K562 (cell line): Measurements from ENCODE around the gene ATRNL1. TPM values are rescaled to one million over a fixed set of nuclear protein-coding genes. Genes with fewer than 3 reads are reported as not detected.

ENCODE experiments used
- ATAC-seq: fragments of 200-7000 bp; cut with Tn5 transposase; 3 replicates; pipeline ENCODE4 v1.9.1; 2020; ENCODE audit warnings: moderate library complexity
- BruUV-seq: library from RNA; stranded (reverse); fragments of 400-500 nt; replicated peaks from 2 replicates; lab custom pipeline; 2021; lab: Mats Ljungman, UMichigan
- CTCF ChIA-PET: fragments of 300-600 bp; formaldehyde crosslinking; extraction: SDS; loops from one replicate; lab custom pipeline; 2021; ENCODE audit warnings: low intra/inter-chr PET ratio; lab: Yijun Ruan, JAX
- POLR2A ChIA-PET: fragments of 300-600, 350-650 bp; sonication (Branson Sonifier 250); formaldehyde crosslinking; extraction: SDS; loops from one replicate; lab custom pipeline; 2021; ENCODE audit warnings: antibody characterized with exemption, inconsistent platforms; lab: Yijun Ruan, JAX
- DNase-seq, 4 experiments: peaks; one replicate each; pipeline versions ENCODE4 v3.0.0 to v3.0.0-alpha.2; 2011 to 2018; ENCODE audit warnings: low spot score in 3 of 4, mixed read lengths in 3 of 4; ENCODE audit errors: extremely low read depth in 1 of 4
- FAIRE-seq: peaks from 2 replicates; lab custom pipeline; 2011; peaks lifted over from hg19 to GRCh38; lab: Jason Lieb, UNC
- H2AFZ ChIP-seq: 2 replicates; pipeline ENCODE4 v1.6.0; 2011; ENCODE audit warnings: low read depth, low read length, control low read depth, inconsistent platforms
- H3K27ac ChIP-seq: fragments of 200-600 bp; 3 replicates; pipeline ENCODE4 v1.8.0; 2011; ENCODE audit warnings: low read depth, mild to moderate bottlenecking, control low read depth, inconsistent platforms, low read length, moderate library complexity, mixed read lengths; ENCODE audit errors: extremely low read depth
- H3K27me3 ChIP-seq, 2 experiments: fragments of 300-600 bp in 1 of 2; 2 replicates in 1 of 2; 3 replicates in 1 of 2; pipeline versions ENCODE4 v1.6.0 to v1.8.0; 2011; ENCODE audit warnings: inconsistent platforms in 2 of 2, low read length in 2 of 2, mild to moderate bottlenecking in 1 of 2, mixed read lengths in 1 of 2, moderate library complexity in 1 of 2; ENCODE audit not compliant: control insufficient read depth in 2 of 2, insufficient read depth in 2 of 2
- H3K36me3 ChIP-seq: fragments of 300-600 bp; 3 replicates; pipeline ENCODE4 v1.8.0; 2011; ENCODE audit warnings: mild to moderate bottlenecking, low read length, inconsistent platforms; ENCODE audit not compliant: control insufficient read depth, insufficient read depth
- H3K4me1 ChIP-seq, 2 experiments: fragments of 200-600 bp in 1 of 2; replicated peaks in 1 of 2; 2 replicates in 1 of 2; 3 replicates in 1 of 2; pipeline versions ENCODE4 v1.5.1 to v1.8.0; 2011; ENCODE audit warnings: inconsistent platforms in 2 of 2, low read length in 2 of 2, mild to moderate bottlenecking in 1 of 2, mixed read lengths in 1 of 2, moderate library complexity in 1 of 2; ENCODE audit not compliant: control insufficient read depth in 2 of 2, insufficient read depth in 2 of 2
- H3K4me2 ChIP-seq: 2 replicates; pipeline ENCODE4 v1.6.1; 2011; ENCODE audit warnings: low read length, control low read depth, inconsistent platforms, mixed read lengths; ENCODE audit not compliant: insufficient read depth
- H3K4me3 ChIP-seq: fragments of 200-600 bp; sonication (generic), shearing (Covaris generic); 2 replicates; pipeline ENCODE4 v1.5.1; 2016; ENCODE audit warnings: control low read depth, inconsistent platforms
- H3K79me2 ChIP-seq: fragments of 200-600 bp; 3 replicates; pipeline ENCODE4 v1.8.0; 2011; ENCODE audit warnings: low read length, inconsistent platforms; ENCODE audit not compliant: control insufficient read depth, insufficient read depth
- H3K9ac ChIP-seq, 2 experiments: 2 replicates each; pipeline versions ENCODE4 v1.6.0 to v1.6.1; 2011; ENCODE audit warnings: low read depth in 2 of 2, low read length in 2 of 2, control low read depth in 1 of 2, inconsistent platforms in 1 of 2, mild to moderate bottlenecking in 1 of 2, mixed read lengths in 1 of 2; ENCODE audit not compliant: insufficient read depth in 1 of 2
- H3K9me1 ChIP-seq: one replicate; pipeline ENCODE4 v1.6.0; 2011; ENCODE audit warnings: inconsistent platforms, mild to moderate bottlenecking, low read length, moderate library complexity; ENCODE audit not compliant: control insufficient read depth, insufficient read depth
- H3K9me3 ChIP-seq: replicated peaks from 2 replicates; pipeline ENCODE4 v1.5.1; 2011; ENCODE audit warnings: low read depth, low read length, inconsistent platforms; ENCODE audit not compliant: control insufficient read depth, insufficient read depth
- H4K20me1 ChIP-seq: replicated peaks from 2 replicates; pipeline ENCODE4 v1.6.1; 2011; ENCODE audit warnings: low read length, inconsistent platforms, mixed read lengths; ENCODE audit not compliant: control insufficient read depth, insufficient read depth
- ARHGAP35 ChIP-seq: fragments of 450-650 bp; IDR thresholded peaks from 2 replicates; pipeline ENCODE4 v1.6.1; 2018; ENCODE audit not compliant: partially characterized antibody
- BHLHE40 ChIP-seq: IDR thresholded peaks from 2 replicates; pipeline ENCODE4 v1.6.1; 2011; ENCODE audit warnings: low read length, improper control_type of control experiment
- ILF3 ChIP-seq: fragments of 450-650 bp; IDR thresholded peaks from 2 replicates; pipeline ENCODE4 v1.6.1; 2018; ENCODE audit warnings: antibody characterized with exemption, mild to moderate bottlenecking, moderate library complexity, borderline replicate concordance
- MTF1 ChIP-seq: fragments of 250-450 bp; sonication (Bioruptor Pico); IDR thresholded peaks from 2 replicates; pipeline ENCODE4 v1.9.0; 2021; ENCODE audit warnings: moderate library complexity, mild to moderate bottlenecking, inconsistent platforms, borderline replicate concordance
- NCOA1 ChIP-seq: fragments of 450-650 bp; IDR thresholded peaks from 2 replicates; pipeline ENCODE4 v1.6.1; 2016; ENCODE audit warnings: low read depth
- RAD21 ChIP-seq, 2 experiments: fragments of 250-450 bp in 1 of 2; fragments of 450-650 bp in 1 of 2; sonication (Bioruptor Pico) in 1 of 2; formaldehyde crosslinking in 1 of 2; IDR thresholded peaks in 1 of 2; conservative IDR thresholded peaks in 1 of 2; 2 replicates each; pipeline versions ENCODE4 v1.4.0 to v1.8.0; 2020 to 2022; ENCODE audit warnings: mild to moderate bottlenecking in 2 of 2, moderate library complexity in 1 of 2
- SP1 ChIP-seq: sonication (generic); formaldehyde crosslinking; IDR thresholded peaks from 2 replicates; pipeline ENCODE4 v1.8.1; 2022; ENCODE audit warnings: mild to moderate bottlenecking, missing genetic modification reagents
- ZBTB17 ChIP-seq: fragments of 450-650 bp; formaldehyde crosslinking; IDR thresholded peaks from 2 replicates; pipeline ENCODE4 v1.4.0; 2020; ENCODE audit warnings: mild to moderate bottlenecking
- ZNF175 ChIP-seq: fragments of 200-800 bp; sonication (Bioruptor generic); IDR thresholded peaks from 2 replicates; pipeline ENCODE4 v1.6.1; 2016; ENCODE audit warnings: low read depth, mild to moderate bottlenecking, missing genetic modification characterization, missing compliant biosample characterization
- ZNF507 ChIP-seq: conservative IDR thresholded peaks from 2 replicates; pipeline ENCODE4 v1.6.1; 2017; ENCODE audit warnings: missing genetic modification characterization, missing compliant biosample characterization
- ZNF717 ChIP-seq: fragments of 250-450 bp; sonication (Bioruptor Pico); IDR thresholded peaks from 2 replicates; pipeline ENCODE4 v1.5.0; 2021
- ZNF785 ChIP-seq: fragments of 250-450 bp; sonication (Bioruptor Pico); IDR thresholded peaks from 2 replicates; pipeline ENCODE4 v1.4.0; 2020; ENCODE audit warnings: mild to moderate bottlenecking
- WGBS: fragments of 100-300 bp; shearing (Covaris generic); methylation state at CpG from one replicate; pipeline ENCODE4 v1.1.6; 2016; ENCODE audit warnings: low coverage, mixed read lengths; ENCODE audit not compliant: insufficient coverage; ENCODE audit errors: missing lambda C conversion rate; 5-methylcytosine and 5-hydroxymethylcytosine counted together
- in situ Hi-C: fragments of 300-500 bp; cut with MboI; formaldehyde crosslinking; loops from 4 replicates; pipeline ENCODE4 v1.15.0; 2018; ENCODE audit warnings: inconsistent platforms, mixed read lengths
- intact Hi-C: fragments of 100-400 bp; cut with micrococcal nuclease; formaldehyde crosslinking; loops from 2 replicates; pipeline ENCODE4 v1.14.2; 2022
- polyA plus RNA-seq, 8 experiments: library from polyadenylated mRNA; depleted of rRNA in 4 of 8; stranded (reverse) in 5 of 8; unstranded in 3 of 8; fragments of >200 nt; fragmentation: Nextera tagmentation in 2 of 8; fragmentation: Illumina TruSeq in 1 of 8; extraction: Ambion mirVana in 2 of 8; extraction: Trizol in 1 of 8; gene quantifications; 2 replicates each; pipeline versions ENCODE4 v1.2.1 to v1.2.3, GENCODE V29; 2011 to 2014; ENCODE audit warnings: inconsistent platforms in 1 of 8, missing spikeins in 1 of 8
- total RNA-seq, 7 experiments: library from RNA; depleted of rRNA in 6 of 7; stranded (reverse); fragments of >200 nt in 6 of 7; fragmentation: Illumina TruSeq in 2 of 7; extraction: Trizol in 2 of 7; gene quantifications; 2 replicates each; pipeline versions ENCODE4 v1.2.1 to v1.2.3, GENCODE V29; 2011 to 2021; ENCODE audit warnings: low replicate concordance in 1 of 7
- TF ChIP-seq, protein P1 (sequence below), 2 experiments: IDR thresholded peaks in 1 of 2; conservative IDR thresholded peaks in 1 of 2; 2 replicates each; pipeline ENCODE4 v1.6.1; 2016; ENCODE audit warnings: low read depth in 2 of 2, mild to moderate bottlenecking in 1 of 2, missing compliant biosample characterization in 1 of 2, missing genetic modification characterization in 1 of 2, moderate library complexity in 1 of 2
- TF ChIP-seq, protein P2 (sequence below): fragments of 250-450 bp; sonication (Bioruptor Pico); IDR thresholded peaks from 2 replicates; pipeline ENCODE4 v1.4.0; 2020

The ATRNL1 gene
- total and polyA plus RNA-seq, 9 of the 15 experiments (the other 6 are each of a cell fraction or from before 2014, with no cell fraction given): 0.18 TPM; not detected in 8

DNA sequence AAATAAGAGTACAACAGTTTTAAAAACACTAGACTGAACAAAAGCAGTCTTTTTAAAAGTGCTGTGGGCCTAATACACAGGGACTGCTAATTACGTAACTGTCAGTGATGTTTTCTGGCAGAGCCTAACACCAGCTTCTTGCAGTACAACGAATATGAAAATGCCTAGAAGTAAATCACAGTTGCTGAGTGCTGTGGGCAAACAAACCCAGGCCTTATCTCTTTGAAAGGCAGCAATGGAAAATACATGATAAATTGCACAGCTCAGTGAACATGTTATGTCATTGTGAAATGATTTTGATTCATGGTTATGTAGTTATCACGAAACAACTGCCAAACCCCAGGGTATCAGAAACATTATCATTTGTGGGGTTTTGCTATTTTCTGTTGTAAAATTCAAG is 751.4 kb downstream of the ATRNL1 start (continued):
- TF ChIP-seq, protein P1, sequence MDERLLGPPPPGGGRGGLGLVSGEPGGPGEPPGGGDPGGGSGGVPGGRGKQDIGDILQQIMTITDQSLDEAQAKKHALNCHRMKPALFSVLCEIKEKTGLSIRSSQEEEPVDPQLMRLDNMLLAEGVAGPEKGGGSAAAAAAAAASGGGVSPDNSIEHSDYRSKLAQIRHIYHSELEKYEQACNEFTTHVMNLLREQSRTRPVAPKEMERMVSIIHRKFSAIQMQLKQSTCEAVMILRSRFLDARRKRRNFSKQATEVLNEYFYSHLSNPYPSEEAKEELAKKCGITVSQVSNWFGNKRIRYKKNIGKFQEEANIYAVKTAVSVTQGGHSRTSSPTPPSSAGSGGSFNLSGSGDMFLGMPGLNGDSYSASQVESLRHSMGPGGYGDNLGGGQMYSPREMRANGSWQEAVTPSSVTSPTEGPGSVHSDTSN (CRISPR knock-in tag; IDR thresholded peaks at IDR 0.05; ENCODE audit: low read depth): no peak
- TF ChIP-seq, protein P1 (tag; conservative IDR thresholded peaks at IDR 0.05; ENCODE audit: low read depth): no peak
- TF ChIP-seq, all 486 proteins: peak for 0

DNA sequence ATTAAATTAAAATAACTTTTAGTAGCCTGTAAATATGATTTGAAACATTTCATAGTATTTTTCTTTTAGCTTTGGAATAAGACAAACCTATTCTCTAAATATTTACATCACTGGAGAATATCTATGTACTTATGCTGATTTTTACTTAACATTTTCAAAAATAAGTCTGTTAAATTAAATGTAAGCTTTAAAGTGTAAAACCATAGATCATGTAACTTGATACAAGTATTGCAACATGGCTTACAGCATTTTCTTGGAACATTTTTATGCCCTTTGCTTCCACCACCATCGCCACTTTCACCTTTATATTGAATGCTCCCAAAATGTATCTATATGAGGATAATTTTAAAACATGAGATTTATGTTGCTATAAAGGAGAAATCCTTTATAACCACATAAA is 752.8 kb downstream of the ATRNL1 start:
- Histone ChIP-seq H3K27ac (no peak overlapping the region), H3K9me3 (no peaks in the 10 kb centered on the region), H3K4me3 (no peak overlapping the region), H4K20me1 (no peaks in the 10 kb centered on the region), H3K4me1 (no peaks in the 10 kb centered on the region), H3K4me2 (no peak overlapping the region), H3K27me3 (no peaks in the 10 kb centered on the region), H3K36me3 (no peaks in the 10 kb centered on the region), H2AFZ (no peak overlapping the region), H3K9me1 (no peaks in the 10 kb centered on the region), H3K79me2 (no peaks in the 10 kb centered on the region), H3K9ac (no peak overlapping the region)
- BruUV-seq: no TSS peak
- no peak for ATAC-seq
- intact Hi-C loops (no loop called here), in situ Hi-C loops (no loop called here)
- no peak for DNase-seq
- ChIA-PET CTCF (no interaction called here), POLR2A (no interaction called here)
- 8% methylated on average over 1 of the region's 1 CpG for WGBS
- FAIRE-seq: no peak
- TF ChIP-seq MTF1 (CRISPR knock-in tag) (no peak), ILF3 (no peak), ZBTB17 (CRISPR knock-in tag) (no peak), ZNF785 (no peak), ZNF175 (CRISPR knock-in tag) (no peak), ZNF717 (CRISPR knock-in tag) (no peak), ARHGAP35 (no peak), SP1 (no peak), ZNF507 (tag) (no peak), RAD21 (CRISPR knock-in tag; conservative IDR thresholded peaks at IDR 0.05 in 1 of 2, IDR thresholded peaks at IDR 0.05 in 1 of 2) (no peak), NCOA1 (no peak), BHLHE40 (no peak)
- TF ChIP-seq, protein P2, sequence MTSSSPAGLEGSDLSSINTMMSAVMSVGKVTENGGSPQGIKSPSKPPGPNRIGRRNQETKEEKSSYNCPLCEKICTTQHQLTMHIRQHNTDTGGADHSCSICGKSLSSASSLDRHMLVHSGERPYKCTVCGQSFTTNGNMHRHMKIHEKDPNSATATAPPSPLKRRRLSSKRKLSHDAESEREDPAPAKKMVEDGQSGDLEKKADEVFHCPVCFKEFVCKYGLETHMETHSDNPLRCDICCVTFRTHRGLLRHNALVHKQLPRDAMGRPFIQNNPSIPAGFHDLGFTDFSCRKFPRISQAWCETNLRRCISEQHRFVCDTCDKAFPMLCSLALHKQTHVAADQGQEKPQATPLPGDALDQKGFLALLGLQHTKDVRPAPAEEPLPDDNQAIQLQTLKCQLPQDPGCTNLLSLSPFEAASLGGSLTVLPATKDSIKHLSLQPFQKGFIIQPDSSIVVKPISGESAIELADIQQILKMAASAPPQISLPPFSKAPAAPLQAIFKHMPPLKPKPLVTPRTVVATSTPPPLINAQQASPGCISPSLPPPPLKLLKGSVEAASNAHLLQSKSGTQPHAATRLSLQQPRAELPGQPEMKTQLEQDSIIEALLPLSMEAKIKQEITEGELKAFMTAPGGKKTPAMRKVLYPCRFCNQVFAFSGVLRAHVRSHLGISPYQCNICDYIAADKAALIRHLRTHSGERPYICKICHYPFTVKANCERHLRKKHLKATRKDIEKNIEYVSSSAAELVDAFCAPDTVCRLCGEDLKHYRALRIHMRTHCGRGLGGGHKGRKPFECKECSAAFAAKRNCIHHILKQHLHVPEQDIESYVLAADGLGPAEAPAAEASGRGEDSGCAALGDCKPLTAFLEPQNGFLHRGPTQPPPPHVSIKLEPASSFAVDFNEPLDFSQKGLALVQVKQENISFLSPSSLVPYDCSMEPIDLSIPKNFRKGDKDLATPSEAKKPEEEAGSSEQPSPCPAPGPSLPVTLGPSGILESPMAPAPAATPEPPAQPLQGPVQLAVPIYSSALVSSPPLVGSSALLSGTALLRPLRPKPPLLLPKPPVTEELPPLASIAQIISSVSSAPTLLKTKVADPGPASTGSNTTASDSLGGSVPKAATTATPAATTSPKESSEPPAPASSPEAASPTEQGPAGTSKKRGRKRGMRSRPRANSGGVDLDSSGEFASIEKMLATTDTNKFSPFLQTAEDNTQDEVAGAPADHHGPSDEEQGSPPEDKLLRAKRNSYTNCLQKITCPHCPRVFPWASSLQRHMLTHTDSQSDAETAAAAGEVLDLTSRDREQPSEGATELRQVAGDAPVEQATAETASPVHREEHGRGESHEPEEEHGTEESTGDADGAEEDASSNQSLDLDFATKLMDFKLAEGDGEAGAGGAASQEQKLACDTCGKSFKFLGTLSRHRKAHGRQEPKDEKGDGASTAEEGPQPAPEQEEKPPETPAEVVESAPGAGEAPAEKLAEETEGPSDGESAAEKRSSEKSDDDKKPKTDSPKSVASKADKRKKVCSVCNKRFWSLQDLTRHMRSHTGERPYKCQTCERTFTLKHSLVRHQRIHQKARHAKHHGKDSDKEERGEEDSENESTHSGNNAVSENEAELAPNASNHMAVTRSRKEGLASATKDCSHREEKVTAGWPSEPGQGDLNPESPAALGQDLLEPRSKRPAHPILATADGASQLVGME (CRISPR knock-in tag): no peak
